Neural cell (in vitro differentiated cells): ENCODE results near the gene SLC47A1.

Source experiments
- CTCF ChIP-seq: fragments of 450-650 bp; IDR thresholded peaks from 2 replicates; pipeline ENCODE4 v1.5.1; 2014; ENCODE audit warnings: antibody characterized with exemption, mild to moderate bottlenecking, moderate library complexity; ENCODE audit not compliant: poor library complexity, severe bottlenecking
- EZH2 ChIP-seq: fragments of 200-600, 300-800 bp; shearing (Covaris generic), sonication (generic); IDR thresholded peaks from 2 replicates; pipeline ENCODE4 v1.6.1; 2014; ENCODE audit warnings: antibody characterized with exemption, low read length, borderline replicate concordance, mild to moderate bottlenecking; ENCODE audit not compliant: insufficient read depth, poor library complexity, severe bottlenecking
- POLR2AphosphoS5 ChIP-seq: IDR thresholded peaks from 2 replicates; pipeline ENCODE4 v1.6.1; 2012
- RAD21 ChIP-seq: fragments of 450-650 bp; conservative IDR thresholded peaks from 2 replicates; pipeline ENCODE4 v1.6.1; 2014; ENCODE audit warnings: antibody characterized with exemption, mild to moderate bottlenecking, moderate library complexity
- REST ChIP-seq: IDR thresholded peaks from 2 replicates; pipeline ENCODE4 v1.6.1; 2012; ENCODE audit warnings: borderline replicate concordance
- SMC3 ChIP-seq: fragments of 450-650 bp; conservative IDR thresholded peaks from 2 replicates; pipeline ENCODE4 v1.6.1; 2014; ENCODE audit warnings: antibody characterized with exemption, mild to moderate bottlenecking, moderate library complexity; ENCODE audit not compliant: poor library complexity
- TAF1 ChIP-seq: IDR thresholded peaks from 2 replicates; pipeline ENCODE4 v1.6.1; 2012; ENCODE audit warnings: low read depth

- TF ChIP-seq CTCF (no peak), POLR2AphosphoS5 (no peak), RAD21 (no peak), TAF1 (no peak), REST (no peak), EZH2 (no peak), SMC3 (no peak)
Observed at GRCh38 chr17:19614900-19615299, 81.2 kb downstream of the SLC47A1 start.
